ENCODE data around the gene ITPRIPL2.

DNA sequence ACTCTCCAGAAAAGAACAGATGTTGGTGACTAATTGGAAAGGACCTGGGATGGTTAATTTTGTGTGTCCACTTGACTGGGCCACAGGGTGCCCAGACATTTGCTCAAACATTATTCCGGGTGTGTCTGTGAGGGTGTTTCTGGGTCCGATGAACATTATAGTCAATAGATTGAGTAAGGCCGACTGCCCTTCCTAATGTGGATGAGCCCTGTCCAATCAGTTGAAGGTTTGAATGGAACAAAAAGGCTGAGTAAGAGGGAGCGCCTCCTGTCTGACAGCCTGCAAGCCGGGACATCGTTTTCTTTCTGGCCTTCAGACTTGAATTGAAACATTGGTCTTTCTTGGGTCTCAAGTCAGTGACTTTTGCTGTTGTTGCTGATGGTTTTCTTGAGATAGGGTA, 22.8 kb upstream of the ITPRIPL2 start:
- no peak for TF ChIP-seq POLR2A (IDR thresholded peaks at IDR 0.05)
- TF ChIP-seq CTCF (IDR thresholded peaks at IDR 0.05): no peak

Data from vagina (tissue), 2 donors.